NT2/D1 (cell line): ENCODE results near the gene PDGFD.
"Not testable (repeated sequence)": the region's sequence is repeated elsewhere in the genome, so short reads cannot be mapped to it uniquely, and the experiment has no call there.

Experiments
- DNase-seq: peaks from one replicate; pipeline ENCODE4 v3.0.0-alpha.2; 2011; ENCODE audit warnings: low read depth, low spot score
- H3K27me3 ChIP-seq: 2 replicates; pipeline ENCODE4 v1.6.0; 2011; ENCODE audit warnings: mild to moderate bottlenecking; ENCODE audit not compliant: insufficient read length, insufficient read depth
- H3K36me3 ChIP-seq: 2 replicates; pipeline ENCODE4 v1.6.1; 2011; ENCODE audit warnings: mild to moderate bottlenecking, low read length, mixed read lengths; ENCODE audit not compliant: insufficient read depth, insufficient read length
- H3K4me1 ChIP-seq: 2 replicates; pipeline ENCODE4 v1.5.1; 2011; ENCODE audit not compliant: insufficient read depth, insufficient read length
- H3K4me3 ChIP-seq: 2 replicates; pipeline ENCODE4 v1.5.1; 2011; ENCODE audit warnings: low read depth; ENCODE audit not compliant: insufficient read length
- H3K9ac ChIP-seq: 2 replicates; pipeline ENCODE4 v1.6.0; 2011; ENCODE audit warnings: low read depth; ENCODE audit not compliant: insufficient read length
- H3K9me3 ChIP-seq: 2 replicates; pipeline ENCODE4 v1.5.1; 2011; ENCODE audit warnings: mild to moderate bottlenecking, low read length; ENCODE audit not compliant: insufficient read depth
- SUZ12 ChIP-seq: IDR thresholded peaks from 2 replicates; pipeline ENCODE4 v1.6.1; 2011; ENCODE audit not compliant: insufficient read length, insufficient read depth; ENCODE audit errors: extremely low read depth
- YY1 ChIP-seq: IDR thresholded peaks from 2 replicates; pipeline ENCODE4 v1.6.1; 2011; ENCODE audit not compliant: insufficient read length, insufficient read depth
- ZNF274 ChIP-seq: IDR thresholded peaks from 2 replicates; pipeline ENCODE4 v1.6.1; 2011; ENCODE audit warnings: mild to moderate bottlenecking, low read depth, low read length

Gene PDGFD

DNA sequence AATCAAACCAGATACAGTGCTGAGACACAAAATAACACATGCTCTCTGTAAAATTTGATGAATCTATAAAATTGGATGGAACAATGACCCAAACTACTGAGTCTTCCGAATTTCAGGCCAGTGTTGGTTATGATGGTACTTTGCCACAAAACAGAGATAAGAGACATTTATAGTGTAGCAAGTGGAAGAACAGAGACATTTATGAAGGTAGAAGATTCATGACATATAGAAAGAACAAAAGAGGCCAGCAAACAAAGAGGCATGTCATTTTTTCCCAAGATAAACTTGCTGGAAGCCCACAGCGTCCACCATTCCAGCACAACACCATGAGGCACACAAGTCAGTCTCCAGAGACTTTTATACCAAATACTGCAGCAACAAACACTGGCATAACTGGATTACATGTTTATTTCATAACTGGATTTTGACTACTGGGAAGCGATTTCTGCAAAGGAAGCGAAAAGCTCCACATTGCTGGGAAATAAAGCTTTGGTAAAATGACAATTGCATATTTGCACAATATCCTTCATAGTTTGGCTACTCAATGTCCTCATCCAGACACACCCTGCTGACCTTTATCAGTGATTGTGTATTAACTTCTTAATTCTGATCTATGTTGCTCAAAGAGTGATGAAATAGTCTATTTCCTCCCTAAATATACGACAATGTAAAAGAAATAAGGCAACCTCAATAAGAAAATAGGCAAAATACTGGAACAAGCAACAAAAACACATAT, 110.0 kb downstream of the PDGFD start:
- no peak for DNase-seq
- H3K9ac ChIP-seq: no peak overlapping the region
- H3K4me3 ChIP-seq: no peak overlapping the region
- H3K27me3 ChIP-seq: no peaks in the 10 kb centered on the region
- H3K36me3 ChIP-seq: no peaks in the 10 kb centered on the region
- TF ChIP-seq SUZ12 (no peak), YY1 (no peak), ZNF274 (no peak)
- H3K9me3 ChIP-seq: no peaks in the 10 kb centered on the region
- H3K4me1 ChIP-seq: no peaks in the 10 kb centered on the region

DNA sequence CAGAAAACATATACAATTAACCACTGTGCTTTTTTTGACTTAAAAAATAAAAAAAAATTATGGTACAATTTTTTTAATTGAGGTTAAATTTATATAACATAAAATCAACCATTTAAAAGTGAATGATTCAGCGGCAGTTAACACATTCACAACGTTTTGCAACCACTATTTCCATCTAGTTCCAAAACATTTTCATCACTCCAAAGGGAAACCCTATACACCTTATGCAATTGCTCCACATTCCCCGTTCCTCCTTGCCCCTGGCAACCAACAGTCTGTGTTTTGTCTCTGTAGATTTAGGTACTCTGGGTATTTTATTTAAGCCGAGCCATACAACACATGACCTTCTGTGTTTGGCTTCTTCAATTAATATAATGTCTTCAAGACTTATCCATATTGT, 112.2 kb downstream of the PDGFD start:
- Histone ChIP-seq H3K9me3 (no peaks in the 10 kb centered on the region), H3K4me3 (no peak overlapping the region), H3K9ac (no peak overlapping the region), H3K4me1 (no peaks in the 10 kb centered on the region), H3K27me3 (no peaks in the 10 kb centered on the region), H3K36me3 (no peaks in the 10 kb centered on the region)
- DNase-seq: no peak
- TF ChIP-seq SUZ12 (no peak), ZNF274 (no peak), YY1 (no peak)

DNA sequence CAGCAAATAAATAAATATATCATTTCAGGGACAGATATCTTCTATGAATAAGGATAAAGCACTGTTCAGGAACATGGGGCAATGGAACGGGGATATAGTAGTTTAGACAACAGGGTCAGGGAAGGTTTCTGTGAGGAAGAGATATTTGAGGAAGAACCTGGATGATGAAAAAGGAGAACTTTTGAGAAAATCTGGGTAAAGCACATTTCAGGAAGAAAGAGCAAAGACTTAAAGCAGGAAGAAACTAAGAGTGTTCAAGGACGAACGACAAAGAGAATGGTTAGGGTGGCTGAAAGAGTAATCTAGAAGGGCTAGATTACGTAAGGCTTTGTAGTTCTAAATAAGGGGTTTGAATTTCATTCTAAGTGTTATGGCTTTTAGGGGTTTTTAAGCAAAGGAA, 114.8 kb downstream of the PDGFD start:
- TF ChIP-seq ZNF274: no peak
- no peak for TF ChIP-seq SUZ12
- TF ChIP-seq YY1: no peak
- H3K9ac ChIP-seq: no peak overlapping the region
- no peaks in the 10 kb centered on the region for H3K27me3 ChIP-seq
- no peak for DNase-seq
- H3K9me3 ChIP-seq: no peaks in the 10 kb centered on the region
- no peaks in the 10 kb centered on the region for H3K36me3 ChIP-seq
- no peak overlapping the region for H3K4me3 ChIP-seq
- H3K4me1 ChIP-seq: no peaks in the 10 kb centered on the region

DNA sequence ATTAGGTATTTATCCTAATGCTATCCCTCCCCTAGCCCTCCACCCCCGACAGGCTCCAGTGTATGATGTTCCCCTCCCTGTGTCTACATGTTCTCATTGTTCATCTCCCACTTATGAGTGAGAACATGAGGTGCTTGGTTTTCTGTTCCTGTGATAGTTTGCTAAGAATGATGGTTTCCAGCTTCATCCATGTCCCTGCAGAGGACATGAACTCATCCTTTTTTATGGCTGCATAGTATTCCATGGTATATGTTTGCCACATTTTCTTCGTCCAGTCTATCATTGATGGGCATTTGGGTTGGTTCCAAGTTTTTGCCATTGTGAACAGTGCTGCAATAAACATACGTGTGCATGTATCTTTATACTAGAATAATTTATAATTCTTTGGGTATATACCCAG, 117.1 kb downstream of the PDGFD start:
- not testable (repeated sequence) for DNase-seq, H3K9ac ChIP-seq, H3K9me3 ChIP-seq, H3K27me3 ChIP-seq, H3K4me3 ChIP-seq, H3K4me1 ChIP-seq, H3K36me3 ChIP-seq

DNA sequence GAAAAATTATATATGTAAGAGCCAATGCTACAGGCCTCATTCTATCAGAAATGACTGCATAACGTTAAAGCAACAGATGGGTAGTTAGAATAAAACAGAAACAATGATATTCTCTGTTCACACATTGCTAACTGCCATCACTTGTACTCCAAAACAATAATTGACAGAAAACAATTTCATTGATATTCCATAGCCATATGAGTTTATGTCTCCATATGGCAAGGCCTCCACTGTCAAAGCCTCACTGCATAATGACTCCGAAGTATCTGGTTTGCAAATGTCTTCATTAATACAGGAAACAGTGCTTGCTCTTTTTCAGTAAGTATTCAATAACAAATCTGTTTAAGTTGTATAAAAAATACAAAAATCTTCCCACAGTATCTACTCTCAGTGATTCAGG, 117.6 kb downstream of the PDGFD start:
- H3K4me3 ChIP-seq: no peak overlapping the region
- TF ChIP-seq ZNF274 (no peak), SUZ12 (no peak), YY1 (no peak)
- no peaks in the 10 kb centered on the region for H3K36me3 ChIP-seq
- no peak overlapping the region for H3K9ac ChIP-seq
- DNase-seq: no peak
- no peaks in the 10 kb centered on the region for H3K27me3 ChIP-seq
- H3K9me3 ChIP-seq: no peaks in the 10 kb centered on the region
- no peaks in the 10 kb centered on the region for H3K4me1 ChIP-seq

DNA sequence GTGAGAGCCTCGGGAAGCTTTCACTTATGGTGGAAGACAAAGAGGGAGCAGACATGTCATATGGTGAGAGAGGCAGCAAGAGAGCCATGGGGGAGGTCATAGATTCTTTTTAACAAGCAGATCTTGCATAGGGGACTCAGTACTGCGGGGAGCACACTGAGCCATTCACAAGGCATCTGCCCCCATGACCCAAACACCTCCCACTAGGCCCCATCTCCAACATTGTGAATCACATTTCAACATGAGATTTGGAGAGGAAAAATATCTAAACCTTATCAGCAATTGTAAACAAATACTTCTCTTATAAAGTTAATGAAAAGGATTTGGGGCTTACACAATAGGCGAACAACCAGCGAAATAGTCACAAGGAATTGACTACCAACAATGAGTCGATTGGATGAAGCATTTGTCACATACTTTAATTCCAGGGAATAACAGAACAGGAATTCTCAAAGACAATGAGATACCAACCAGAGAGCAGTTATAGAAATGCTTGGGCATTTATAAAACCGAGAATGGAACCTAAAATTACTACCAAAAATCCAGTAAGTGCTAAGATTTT, 120.2 kb downstream of the PDGFD start:
- H3K9ac ChIP-seq: no peak overlapping the region

DNA sequence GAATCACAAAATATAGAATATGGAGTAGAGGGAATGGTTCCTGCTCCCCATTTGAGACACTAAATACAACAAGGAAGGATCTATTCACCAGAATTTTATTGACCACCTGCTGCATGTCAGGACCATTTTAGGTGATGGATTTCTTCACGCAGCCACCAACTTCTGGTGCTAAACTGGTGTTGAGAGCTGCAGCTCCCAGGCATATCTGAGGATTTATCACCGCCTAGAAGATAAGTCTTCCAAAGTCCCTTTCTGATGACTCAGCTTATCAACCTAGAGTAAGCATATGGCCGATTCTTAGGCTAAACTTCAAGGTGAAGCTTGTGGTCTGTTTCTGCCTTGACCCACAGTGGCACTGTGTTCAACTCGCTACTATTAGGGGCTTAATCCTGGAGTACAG, 120.8 kb downstream of the PDGFD start:
- no peak for DNase-seq
- Histone ChIP-seq H3K4me1 (no peaks in the 10 kb centered on the region), H3K36me3 (no peaks in the 10 kb centered on the region), H3K9me3 (no peaks in the 10 kb centered on the region), H3K27me3 (no peaks in the 10 kb centered on the region), H3K4me3 (no peak overlapping the region), H3K9ac (no peak overlapping the region)
- TF ChIP-seq SUZ12: no peak
- TF ChIP-seq ZNF274: no peak
- TF ChIP-seq YY1: no peak

More for the DNA sequence above, 120.2 kb downstream of the PDGFD start:
- TF ChIP-seq YY1 (no peak), SUZ12 (no peak), ZNF274 (no peak)
- Histone ChIP-seq H3K27me3 (no peaks in the 10 kb centered on the region), H3K4me3 (no peak overlapping the region), H3K4me1 (no peaks in the 10 kb centered on the region), H3K9me3 (no peaks in the 10 kb centered on the region), H3K36me3 (no peaks in the 10 kb centered on the region)
- DNase-seq: no peak

DNA sequence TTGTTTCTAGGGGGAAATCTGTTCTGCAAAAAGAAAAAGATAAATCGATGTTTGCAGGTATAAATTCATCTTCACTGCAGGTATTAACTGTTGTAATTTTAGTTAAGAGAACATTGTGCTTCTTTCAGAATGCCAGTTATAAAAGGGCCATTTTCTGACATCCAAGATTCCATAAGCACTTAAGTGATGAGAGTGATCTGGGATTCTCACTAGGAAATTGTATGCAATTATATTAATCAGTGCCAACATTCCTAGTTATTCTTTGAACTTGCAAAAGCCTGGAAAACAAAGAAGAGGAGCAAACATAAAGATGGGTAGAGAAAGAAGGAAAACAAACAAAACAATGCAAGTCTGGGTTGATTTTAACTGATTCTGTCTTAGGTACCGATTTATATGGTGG, 122.2 kb downstream of the PDGFD start:
- TF ChIP-seq SUZ12: no peak

More for the DNA sequence above, 122.2 kb downstream of the PDGFD start:
- no peaks in the 10 kb centered on the region for H3K4me1 ChIP-seq
- H3K36me3 ChIP-seq: no peaks in the 10 kb centered on the region
- no peaks in the 10 kb centered on the region for H3K27me3 ChIP-seq
- H3K9me3 ChIP-seq: no peaks in the 10 kb centered on the region
- H3K4me3 ChIP-seq: no peak overlapping the region
- H3K9ac ChIP-seq: no peak overlapping the region
- DNase-seq: no peak
